Eye (tissue), 1 donor: ENCODE measurements around the gene PKP4.
"Not testable (repeated sequence)": the region's sequence is repeated elsewhere in the genome, so short reads cannot be mapped to it uniquely, and the experiment has no call there.

ENCODE experiments used
- DNase-seq: peaks from one replicate; pipeline ENCODE4 v3.0.0-alpha.2; 2015

PKP4 gene

GRCh38 chr2:158691619-158692018 lies 234.9 kb downstream of the PKP4 start:
- DNase-seq = no peak

GRCh38 chr2:158692372-158693103 lies 235.8 kb downstream of the PKP4 start:
- no peak for DNase-seq

GRCh38 chr2:158693476-158693875 lies 236.7 kb downstream of the PKP4 start:
- no peak for DNase-seq

- no peak for DNase-seq
Measured at GRCh38 chr2:158695305-158695704, 238.6 kb downstream of the PKP4 start.

- not testable (repeated sequence) for DNase-seq
Measured at GRCh38 chr2:158695744-158696143, 239.0 kb downstream of the PKP4 start.

- DNase-seq = no peak
Measured at GRCh38 chr2:158699323-158699722, 242.6 kb downstream of the PKP4 start.

GRCh38 chr2:158701101-158701500 lies 244.3 kb downstream of the PKP4 start:
- peak; percentile 86 for DNase-seq

GRCh38 chr2:158702740-158703139 lies 246.0 kb downstream of the PKP4 start:
- no peak for DNase-seq

GRCh38 chr2:158704724-158705465 lies 248.1 kb downstream of the PKP4 start:
- not testable (repeated sequence) for DNase-seq

GRCh38 chr2:158712791-158713522 lies 256.2 kb downstream of the PKP4 start:
- DNase-seq = no peak

- no peak for DNase-seq
Measured at GRCh38 chr2:158713523-158714138, 256.9 kb downstream of the PKP4 start.

GRCh38 chr2:158714420-158714819 lies 257.7 kb downstream of the PKP4 start:
- no peak for DNase-seq

- no peak for DNase-seq
Measured at GRCh38 chr2:158715357-158715756, 258.6 kb downstream of the PKP4 start.

GRCh38 chr2:158716121-158716791 lies 259.5 kb downstream of the PKP4 start:
- DNase-seq = no peak

GRCh38 chr2:158716921-158717320 lies 260.2 kb downstream of the PKP4 start:
- DNase-seq = no peak

GRCh38 chr2:158717366-158718195 lies 260.8 kb downstream of the PKP4 start:
- DNase-seq = no peak

GRCh38 chr2:158718196-158718585 lies 261.4 kb downstream of the PKP4 start:
- no peak for DNase-seq

- no peak for DNase-seq
Measured at GRCh38 chr2:158718851-158719250, 262.1 kb downstream of the PKP4 start.

GRCh38 chr2:158719403-158719802 lies 262.7 kb downstream of the PKP4 start:
- DNase-seq = no peak

GRCh38 chr2:158722266-158723105 lies 265.7 kb downstream of the PKP4 start:
- DNase-seq = no peak
